ENCODE results near the gene MED9.

MED9 gene

DNA sequence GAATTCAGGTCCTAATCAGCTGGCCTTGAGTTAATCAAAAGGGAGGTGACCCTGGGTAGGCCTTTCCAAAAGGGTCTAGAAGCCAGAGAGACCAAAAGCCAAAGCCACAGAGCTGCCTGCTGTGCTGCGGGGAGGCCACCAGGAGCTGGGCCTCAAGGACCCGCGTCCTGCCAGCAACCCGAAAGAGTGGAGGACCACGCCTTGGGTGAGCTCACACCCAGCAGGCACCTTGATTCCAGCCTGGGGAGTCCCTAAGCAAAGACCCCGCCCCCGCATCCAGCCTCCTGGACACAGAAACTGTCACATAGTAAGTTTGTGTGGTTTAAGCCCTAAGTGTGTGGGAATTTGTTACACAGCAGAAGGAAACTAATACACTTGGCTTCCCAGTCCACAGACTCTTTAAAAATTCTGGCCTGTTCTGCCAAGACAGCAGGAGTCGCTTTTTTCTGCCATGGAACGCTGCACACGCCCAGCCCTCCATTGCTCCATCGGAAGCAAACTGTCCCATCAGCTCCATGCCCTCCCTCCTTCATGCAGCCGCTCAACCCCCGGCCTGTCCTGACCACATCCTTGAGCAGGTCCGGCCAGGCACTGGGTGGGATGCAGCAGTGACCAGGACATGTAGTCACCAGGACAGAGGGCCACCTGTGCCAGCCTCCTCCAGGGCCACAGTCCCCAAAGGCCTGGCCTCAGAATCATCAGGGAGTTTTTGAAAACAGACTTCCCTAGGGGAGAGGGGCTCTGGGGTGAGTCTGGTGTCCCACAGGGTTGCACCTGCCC, 40.3 kb downstream of the MED9 start:
- Histone ChIP-seq H3K36me3 (ENCODE audit: low read length) (no peaks in the 10 kb centered on the region), H3K4me2 (ENCODE audit: low read depth, low read length, poor library complexity, severe bottlenecking) (no peak overlapping the region), H3F3A (ENCODE audit: insufficient read depth) (no peaks in the 10 kb centered on the region), H3K79me2 (ENCODE audit: insufficient read depth, low read length) (no peaks in the 10 kb centered on the region), H4K20me1 (ENCODE audit: low read depth, low read length) (no peaks in the 10 kb centered on the region), H2AFZ (ENCODE audit: low read depth, low read length, severe bottlenecking) (no peak overlapping the region), H3K4me3 (ENCODE audit: insufficient read depth, low read length, poor library complexity, severe bottlenecking) (no peak overlapping the region), H3K9me3 (ENCODE audit: insufficient read depth, low read length) (no peaks in the 10 kb centered on the region), H3K9me2 (replicated peaks; ENCODE audit: insufficient read depth, low read length) (no peaks in the 10 kb centered on the region), H3K27ac (ENCODE audit: low read depth, low read length) (no peak overlapping the region), H3K9ac (ENCODE audit: low read length) (no peak overlapping the region), H3K27me3 (ENCODE audit: low read length) (no peaks in the 10 kb centered on the region)
- TF ChIP-seq EZH2phosphoT487 (conservative IDR thresholded peaks at IDR 0.05; ENCODE audit: low read length), result no peak
- TF ChIP-seq, protein P1, sequence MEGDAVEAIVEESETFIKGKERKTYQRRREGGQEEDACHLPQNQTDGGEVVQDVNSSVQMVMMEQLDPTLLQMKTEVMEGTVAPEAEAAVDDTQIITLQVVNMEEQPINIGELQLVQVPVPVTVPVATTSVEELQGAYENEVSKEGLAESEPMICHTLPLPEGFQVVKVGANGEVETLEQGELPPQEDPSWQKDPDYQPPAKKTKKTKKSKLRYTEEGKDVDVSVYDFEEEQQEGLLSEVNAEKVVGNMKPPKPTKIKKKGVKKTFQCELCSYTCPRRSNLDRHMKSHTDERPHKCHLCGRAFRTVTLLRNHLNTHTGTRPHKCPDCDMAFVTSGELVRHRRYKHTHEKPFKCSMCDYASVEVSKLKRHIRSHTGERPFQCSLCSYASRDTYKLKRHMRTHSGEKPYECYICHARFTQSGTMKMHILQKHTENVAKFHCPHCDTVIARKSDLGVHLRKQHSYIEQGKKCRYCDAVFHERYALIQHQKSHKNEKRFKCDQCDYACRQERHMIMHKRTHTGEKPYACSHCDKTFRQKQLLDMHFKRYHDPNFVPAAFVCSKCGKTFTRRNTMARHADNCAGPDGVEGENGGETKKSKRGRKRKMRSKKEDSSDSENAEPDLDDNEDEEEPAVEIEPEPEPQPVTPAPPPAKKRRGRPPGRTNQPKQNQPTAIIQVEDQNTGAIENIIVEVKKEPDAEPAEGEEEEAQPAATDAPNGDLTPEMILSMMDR (IDR thresholded peaks at IDR 0.05; ENCODE audit: insufficient read depth, low read length, poor library complexity, severe bottlenecking), result no peak

DNA sequence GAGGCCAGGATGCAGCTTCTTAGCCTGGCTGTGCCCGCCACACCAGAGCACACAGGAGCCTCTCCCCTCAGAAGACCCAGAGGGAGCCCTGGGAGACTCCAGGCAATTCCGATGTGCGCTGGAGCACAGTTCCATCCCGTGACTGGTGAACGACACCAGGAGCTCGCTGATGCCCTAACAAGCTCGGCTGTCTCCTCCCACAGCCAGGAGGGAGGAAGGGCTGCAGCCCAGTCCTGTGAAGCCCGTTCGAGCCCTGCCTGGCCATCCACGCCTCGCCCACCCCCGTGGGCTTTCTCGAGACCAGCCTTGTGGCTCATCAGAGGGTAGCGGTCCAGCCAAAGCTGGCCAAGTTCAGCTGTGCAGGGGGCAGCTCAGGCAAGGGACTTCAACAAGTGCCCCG, 41.2 kb downstream of the MED9 start:
- Histone ChIP-seq H3K4me2 (ENCODE audit: low read depth, low read length, poor library complexity, severe bottlenecking) (no peak overlapping the region), H3K27ac (ENCODE audit: low read depth, low read length) (no peak overlapping the region)

DNA sequence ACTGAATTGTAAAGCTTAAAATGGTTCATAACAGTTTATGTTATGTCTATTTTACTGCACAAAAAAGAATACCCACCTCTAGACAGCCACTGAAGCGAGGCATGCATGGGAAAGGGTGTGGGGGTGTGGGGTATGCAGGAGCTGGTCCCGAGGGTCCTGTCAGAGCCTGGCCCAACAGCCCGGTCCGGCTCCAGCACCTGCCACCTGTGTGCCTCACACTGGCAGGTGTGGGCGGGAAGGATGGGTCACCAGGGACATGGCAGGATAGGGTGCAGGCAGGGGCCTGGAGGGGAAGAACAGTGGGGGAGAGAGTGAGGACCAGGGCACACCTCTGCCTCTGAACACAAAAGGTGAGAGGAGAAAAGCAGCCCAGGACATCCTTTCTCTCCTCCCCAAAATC, 42.2 kb downstream of the MED9 start:
- no peak overlapping the region for H3K27ac ChIP-seq (ENCODE audit: low read depth, low read length)
- no peak overlapping the region for H3K4me2 ChIP-seq (ENCODE audit: low read depth, low read length, poor library complexity, severe bottlenecking)
- H3K27me3 ChIP-seq (ENCODE audit: low read length), result no peaks in the 10 kb centered on the region
- H3K4me3 ChIP-seq (ENCODE audit: insufficient read depth, low read length, poor library complexity, severe bottlenecking), result no peak overlapping the region
- H3F3A ChIP-seq (ENCODE audit: insufficient read depth), result no peaks in the 10 kb centered on the region
- no peak overlapping the region for H3K9ac ChIP-seq (ENCODE audit: low read length)
- H3K9me2 ChIP-seq (replicated peaks; ENCODE audit: insufficient read depth, low read length), result no peaks in the 10 kb centered on the region
- H3K9me3 ChIP-seq (ENCODE audit: insufficient read depth, low read length), result no peaks in the 10 kb centered on the region
- no peaks in the 10 kb centered on the region for H4K20me1 ChIP-seq (ENCODE audit: low read depth, low read length)
- TF ChIP-seq EZH2phosphoT487 (conservative IDR thresholded peaks at IDR 0.05; ENCODE audit: low read length), result no peak
- TF ChIP-seq, protein P1 (IDR thresholded peaks at IDR 0.05; ENCODE audit: insufficient read depth, low read length, poor library complexity, severe bottlenecking), result no peak
- H3K36me3 ChIP-seq (ENCODE audit: low read length), result no peaks in the 10 kb centered on the region
- no peak overlapping the region for H2AFZ ChIP-seq (ENCODE audit: low read depth, low read length, severe bottlenecking)
- H3K79me2 ChIP-seq (ENCODE audit: insufficient read depth, low read length), result no peaks in the 10 kb centered on the region

More for the DNA sequence above, 41.2 kb downstream of the MED9 start:
- TF ChIP-seq, protein P1 (IDR thresholded peaks at IDR 0.05; ENCODE audit: insufficient read depth, low read length, poor library complexity, severe bottlenecking), result no peak
- no peak for TF ChIP-seq EZH2phosphoT487 (conservative IDR thresholded peaks at IDR 0.05; ENCODE audit: low read length)
- H3K36me3 ChIP-seq (ENCODE audit: low read length), result no peaks in the 10 kb centered on the region
- H3F3A ChIP-seq (ENCODE audit: insufficient read depth), result no peaks in the 10 kb centered on the region
- no peaks in the 10 kb centered on the region for H3K9me3 ChIP-seq (ENCODE audit: insufficient read depth, low read length)
- H3K27me3 ChIP-seq (ENCODE audit: low read length), result no peaks in the 10 kb centered on the region
- no peaks in the 10 kb centered on the region for H3K79me2 ChIP-seq (ENCODE audit: insufficient read depth, low read length)
- no peak overlapping the region for H3K9ac ChIP-seq (ENCODE audit: low read length)
- H3K9me2 ChIP-seq (replicated peaks; ENCODE audit: insufficient read depth, low read length), result no peaks in the 10 kb centered on the region
- H3K4me3 ChIP-seq (ENCODE audit: insufficient read depth, low read length, poor library complexity, severe bottlenecking), result no peak overlapping the region
- no peaks in the 10 kb centered on the region for H4K20me1 ChIP-seq (ENCODE audit: low read depth, low read length)
- no peak overlapping the region for H2AFZ ChIP-seq (ENCODE audit: low read depth, low read length, severe bottlenecking)

All from SU-DHL-6 (cell line).